NCI-H2227 (cell line): ENCODE measurements around the gene RPS19BP1.
A peak's percentile ranks its signal among the peaks of the same experiment; 100 is the strongest.
"Not testable (repeated sequence)": the region's sequence is repeated elsewhere in the genome, so short reads cannot be mapped to it uniquely, and the experiment has no call there.

Experiments
- DNase-seq: peaks from one replicate; lab custom pipeline; 2025; ENCODE audit not compliant: unreplicated experiment; lab: John Stamatoyannopoulos, UW

Gene RPS19BP1

GRCh38 chr22:39528681-39529486, 3.7 kb downstream of the RPS19BP1 start:
- DNase-seq, result peak; percentile 90

- DNase-seq, result no peak
These were observed 4.4 kb downstream of the RPS19BP1 start for GRCh38 chr22:39528080-39528661.

- DNase-seq, result peak; percentile 23
These were observed 5.0 kb downstream of the RPS19BP1 start for GRCh38 chr22:39527481-39527961.

GRCh38 chr22:39526736-39527171, 5.8 kb downstream of the RPS19BP1 start:
- no peak for DNase-seq

- DNase-seq, result no peak
These were observed 6.9 kb downstream of the RPS19BP1 start for GRCh38 chr22:39525658-39525975.

- no peak for DNase-seq
These were observed 7.5 kb downstream of the RPS19BP1 start for GRCh38 chr22:39524753-39525657.

GRCh38 chr22:39524089-39524752, 8.3 kb downstream of the RPS19BP1 start:
- no peak for DNase-seq

- no peak for DNase-seq
These were observed 9.8 kb downstream of the RPS19BP1 start for GRCh38 chr22:39522567-39523300.

- not testable (repeated sequence) for DNase-seq
These were observed 10.5 kb downstream of the RPS19BP1 start for GRCh38 chr22:39522091-39522490.

GRCh38 chr22:39521106-39521885, 11.3 kb downstream of the RPS19BP1 start:
- DNase-seq, result peak; percentile 76

GRCh38 chr22:39520226-39521105, 12.1 kb downstream of the RPS19BP1 start, which contains the start of gene ATF4:
ATF4 (plus strand) TSS chr22:39520562; CDS start chr22:39521446, 884 bp downstream.
- peak; percentile 94 for DNase-seq

GRCh38 chr22:39519681-39520225, 12.8 kb downstream of the RPS19BP1 start:
- DNase-seq, result peak; percentile 97

- peak; percentile 57 for DNase-seq
These were observed 13.4 kb downstream of the RPS19BP1 start for GRCh38 chr22:39518996-39519680.

- DNase-seq, result peak; percentile 10
These were observed 14.3 kb downstream of the RPS19BP1 start for GRCh38 chr22:39518144-39518786.

- no peak for DNase-seq
These were observed 15.1 kb downstream of the RPS19BP1 start for GRCh38 chr22:39517470-39517869.

GRCh38 chr22:39515266-39516050, 17.1 kb downstream of the RPS19BP1 start:
- no peak for DNase-seq
